ENCODE results near the gene TEKT3.

Gene TEKT3

GRCh38 chr17:15263680-15264079 lies 77.7 kb downstream of the TEKT3 start:
- in situ Hi-C loops (cut with HindIII; ENCODE audit: low sequenced_read_pairs), result loop anchor here (25.0 kb wide), 1 partner anchor 224 kb away; no protein-coding TSS in a partner anchor

GRCh38 chr17:15263206-15263579 lies 78.2 kb downstream of the TEKT3 start:
- peak; percentile 89 for DNase-seq (ENCODE audit: low read depth)
- in situ Hi-C loops (cut with HindIII; ENCODE audit: low sequenced_read_pairs), result loop anchor here (25.0 kb wide), 1 partner anchor 224 kb away; no protein-coding TSS in a partner anchor

More at GRCh38 chr17:15263680-15264079, 77.7 kb downstream of the TEKT3 start:
- TF ChIP-seq CTCF (IDR thresholded peaks at IDR 0.05; ENCODE audit: low read depth, low read length, missing control alignments), result no peak
- H3K4me3 ChIP-seq (ENCODE audit: low read depth, low read length), result peak overlapping the region; percentile 81
- DNase-seq (ENCODE audit: low read depth), result no peak

GRCh38 chr17:15262291-15263205 lies 78.8 kb downstream of the TEKT3 start:
- in situ Hi-C loops (cut with HindIII; ENCODE audit: low sequenced_read_pairs), result loop anchor here (25.0 kb wide), 1 partner anchor 225 kb away; no protein-coding TSS in a partner anchor

More at GRCh38 chr17:15263206-15263579, 78.2 kb downstream of the TEKT3 start:
- H3K4me3 ChIP-seq (ENCODE audit: low read depth, low read length), result peak overlapping the region; percentile 81
- TF ChIP-seq CTCF (IDR thresholded peaks at IDR 0.05; ENCODE audit: low read depth, low read length, missing control alignments), result no peak

GRCh38 chr17:15261802-15262290 lies 79.6 kb downstream of the TEKT3 start:
- in situ Hi-C loops (cut with HindIII; ENCODE audit: low sequenced_read_pairs), result loop anchor here (25.0 kb wide), 1 partner anchor 225 kb away; no protein-coding TSS in a partner anchor
- peak overlapping the region; percentile 81 for H3K4me3 ChIP-seq (ENCODE audit: low read depth, low read length)
- no peak for DNase-seq (ENCODE audit: low read depth)
- TF ChIP-seq CTCF (IDR thresholded peaks at IDR 0.05; ENCODE audit: low read depth, low read length, missing control alignments), result no peak

More at GRCh38 chr17:15262291-15263205, 78.8 kb downstream of the TEKT3 start:
- DNase-seq (ENCODE audit: low read depth), result no peak
- H3K4me3 ChIP-seq (ENCODE audit: low read depth, low read length), result peak overlapping the region; percentile 81
- TF ChIP-seq CTCF (IDR thresholded peaks at IDR 0.05; ENCODE audit: low read depth, low read length, missing control alignments), result peak; percentile 27

- peak overlapping the region; percentile 81 for H3K4me3 ChIP-seq (ENCODE audit: low read depth, low read length)
- in situ Hi-C loops (cut with HindIII; ENCODE audit: low sequenced_read_pairs), result loop anchor here (25.0 kb wide), 1 partner anchor 226 kb away; no protein-coding TSS in a partner anchor
- no peak for DNase-seq (ENCODE audit: low read depth)
- peak; percentile 26 for TF ChIP-seq CTCF (IDR thresholded peaks at IDR 0.05; ENCODE audit: low read depth, low read length, missing control alignments)
These were observed 80.1 kb downstream of the TEKT3 start for GRCh38 chr17:15261258-15261801.
